ENCODE measurements around the gene PPP3CA. TPM values are rescaled to one million over a fixed set of nuclear protein-coding genes. Genes with fewer than 3 reads are reported as not detected.

PPP3CA gene
- total and polyA plus RNA-seq, 2 of the 13 experiments (the other 11 are each of a cell fraction or from before 2014, with no cell fraction given) = 4.8 to 13.2 TPM

DNA sequence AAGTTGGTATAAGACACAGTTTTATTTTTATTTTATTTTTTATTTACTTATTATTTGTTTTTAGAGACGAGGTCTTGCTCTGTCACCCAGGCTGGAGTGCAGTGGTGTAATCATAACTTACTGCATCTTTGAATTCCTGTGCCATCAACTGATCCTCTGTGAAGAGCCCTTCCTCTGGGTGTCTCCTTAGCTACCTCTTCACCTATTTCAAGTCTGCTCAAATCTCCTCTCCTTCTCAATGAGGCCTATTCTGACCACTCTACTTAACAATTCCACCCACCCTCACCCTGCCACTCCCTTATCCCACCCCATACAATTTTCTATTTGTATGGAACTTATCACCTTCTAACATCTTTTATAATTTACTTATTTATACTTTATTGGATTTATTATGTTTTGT lies 183.4 kb downstream of the PPP3CA start (continued):
- TF ChIP-seq, protein P1, sequence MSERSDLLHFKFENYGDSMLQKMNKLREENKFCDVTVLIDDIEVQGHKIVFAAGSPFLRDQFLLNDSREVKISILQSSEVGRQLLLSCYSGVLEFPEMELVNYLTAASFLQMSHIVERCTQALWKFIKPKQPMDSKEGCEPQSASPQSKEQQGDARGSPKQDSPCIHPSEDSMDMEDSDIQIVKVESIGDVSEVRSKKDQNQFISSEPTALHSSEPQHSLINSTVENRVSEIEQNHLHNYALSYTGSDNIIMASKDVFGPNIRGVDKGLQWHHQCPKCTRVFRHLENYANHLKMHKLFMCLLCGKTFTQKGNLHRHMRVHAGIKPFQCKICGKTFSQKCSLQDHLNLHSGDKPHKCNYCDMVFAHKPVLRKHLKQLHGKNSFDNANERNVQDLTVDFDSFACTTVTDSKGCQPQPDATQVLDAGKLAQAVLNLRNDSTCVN (CRISPR knock-in tag; IDR thresholded peaks at IDR 0.05; ENCODE audit: borderline replicate concordance) = no peak
- TF ChIP-seq ZNF484 (CRISPR knock-in tag; IDR thresholded peaks at IDR 0.05; ENCODE audit: borderline replicate concordance, low read depth) (no peak), ZNF329 (CRISPR knock-in tag; IDR thresholded peaks at IDR 0.05; ENCODE audit: low read depth) (no peak)
- TF ChIP-seq, protein P2, sequence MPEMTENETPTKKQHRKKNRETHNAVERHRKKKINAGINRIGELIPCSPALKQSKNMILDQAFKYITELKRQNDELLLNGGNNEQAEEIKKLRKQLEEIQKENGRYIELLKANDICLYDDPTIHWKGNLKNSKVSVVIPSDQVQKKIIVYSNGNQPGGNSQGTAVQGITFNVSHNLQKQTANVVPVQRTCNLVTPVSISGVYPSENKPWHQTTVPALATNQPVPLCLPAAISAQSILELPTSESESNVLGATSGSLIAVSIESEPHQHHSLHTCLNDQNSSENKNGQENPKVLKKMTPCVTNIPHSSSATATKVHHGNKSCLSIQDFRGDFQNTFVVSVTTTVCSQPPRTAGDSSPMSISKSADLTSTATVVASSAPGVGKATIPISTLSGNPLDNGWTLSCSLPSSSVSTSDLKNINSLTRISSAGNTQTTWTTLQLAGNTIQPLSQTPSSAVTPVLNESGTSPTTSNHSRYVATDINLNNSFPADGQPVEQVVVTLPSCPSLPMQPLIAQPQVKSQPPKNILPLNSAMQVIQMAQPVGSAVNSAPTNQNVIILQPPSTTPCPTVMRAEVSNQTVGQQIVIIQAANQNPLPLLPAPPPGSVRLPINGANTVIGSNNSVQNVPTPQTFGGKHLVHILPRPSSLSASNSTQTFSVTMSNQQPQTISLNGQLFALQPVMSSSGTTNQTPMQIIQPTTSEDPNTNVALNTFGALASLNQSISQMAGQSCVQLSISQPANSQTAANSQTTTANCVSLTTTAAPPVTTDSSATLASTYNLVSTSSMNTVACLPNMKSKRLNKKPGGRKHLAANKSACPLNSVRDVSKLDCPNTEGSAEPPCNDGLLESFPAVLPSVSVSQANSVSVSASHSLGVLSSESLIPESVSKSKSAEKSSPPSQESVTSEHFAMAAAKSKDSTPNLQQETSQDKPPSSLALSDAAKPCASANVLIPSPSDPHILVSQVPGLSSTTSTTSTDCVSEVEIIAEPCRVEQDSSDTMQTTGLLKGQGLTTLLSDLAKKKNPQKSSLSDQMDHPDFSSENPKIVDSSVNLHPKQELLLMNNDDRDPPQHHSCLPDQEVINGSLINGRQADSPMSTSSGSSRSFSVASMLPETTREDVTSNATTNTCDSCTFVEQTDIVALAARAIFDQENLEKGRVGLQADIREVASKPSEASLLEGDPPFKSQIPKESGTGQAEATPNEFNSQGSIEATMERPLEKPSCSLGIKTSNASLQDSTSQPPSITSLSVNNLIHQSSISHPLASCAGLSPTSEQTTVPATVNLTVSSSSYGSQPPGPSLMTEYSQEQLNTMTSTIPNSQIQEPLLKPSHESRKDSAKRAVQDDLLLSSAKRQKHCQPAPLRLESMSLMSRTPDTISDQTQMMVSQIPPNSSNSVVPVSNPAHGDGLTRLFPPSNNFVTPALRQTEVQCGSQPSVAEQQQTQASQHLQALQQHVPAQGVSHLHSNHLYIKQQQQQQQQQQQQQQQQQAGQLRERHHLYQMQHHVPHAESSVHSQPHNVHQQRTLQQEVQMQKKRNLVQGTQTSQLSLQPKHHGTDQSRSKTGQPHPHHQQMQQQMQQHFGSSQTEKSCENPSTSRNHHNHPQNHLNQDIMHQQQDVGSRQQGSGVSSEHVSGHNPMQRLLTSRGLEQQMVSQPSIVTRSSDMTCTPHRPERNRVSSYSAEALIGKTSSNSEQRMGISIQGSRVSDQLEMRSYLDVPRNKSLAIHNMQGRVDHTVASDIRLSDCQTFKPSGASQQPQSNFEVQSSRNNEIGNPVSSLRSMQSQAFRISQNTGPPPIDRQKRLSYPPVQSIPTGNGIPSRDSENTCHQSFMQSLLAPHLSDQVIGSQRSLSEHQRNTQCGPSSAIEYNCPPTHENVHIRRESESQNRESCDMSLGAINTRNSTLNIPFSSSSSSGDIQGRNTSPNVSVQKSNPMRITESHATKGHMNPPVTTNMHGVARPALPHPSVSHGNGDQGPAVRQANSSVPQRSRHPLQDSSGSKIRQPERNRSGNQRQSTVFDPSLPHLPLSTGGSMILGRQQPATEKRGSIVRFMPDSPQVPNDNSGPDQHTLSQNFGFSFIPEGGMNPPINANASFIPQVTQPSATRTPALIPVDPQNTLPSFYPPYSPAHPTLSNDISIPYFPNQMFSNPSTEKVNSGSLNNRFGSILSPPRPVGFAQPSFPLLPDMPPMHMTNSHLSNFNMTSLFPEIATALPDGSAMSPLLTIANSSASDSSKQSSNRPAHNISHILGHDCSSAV (CRISPR knock-in tag; IDR thresholded peaks at IDR 0.05; ENCODE audit: borderline replicate concordance) = no peak
- TF ChIP-seq, protein P3, sequence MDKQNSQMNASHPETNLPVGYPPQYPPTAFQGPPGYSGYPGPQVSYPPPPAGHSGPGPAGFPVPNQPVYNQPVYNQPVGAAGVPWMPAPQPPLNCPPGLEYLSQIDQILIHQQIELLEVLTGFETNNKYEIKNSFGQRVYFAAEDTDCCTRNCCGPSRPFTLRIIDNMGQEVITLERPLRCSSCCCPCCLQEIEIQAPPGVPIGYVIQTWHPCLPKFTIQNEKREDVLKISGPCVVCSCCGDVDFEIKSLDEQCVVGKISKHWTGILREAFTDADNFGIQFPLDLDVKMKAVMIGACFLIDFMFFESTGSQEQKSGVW (CRISPR knock-in tag; IDR thresholded peaks at IDR 0.05; ENCODE audit: borderline replicate concordance) = no peak
